ENCODE data around the gene ANXA7.

ANXA7 gene

DNA sequence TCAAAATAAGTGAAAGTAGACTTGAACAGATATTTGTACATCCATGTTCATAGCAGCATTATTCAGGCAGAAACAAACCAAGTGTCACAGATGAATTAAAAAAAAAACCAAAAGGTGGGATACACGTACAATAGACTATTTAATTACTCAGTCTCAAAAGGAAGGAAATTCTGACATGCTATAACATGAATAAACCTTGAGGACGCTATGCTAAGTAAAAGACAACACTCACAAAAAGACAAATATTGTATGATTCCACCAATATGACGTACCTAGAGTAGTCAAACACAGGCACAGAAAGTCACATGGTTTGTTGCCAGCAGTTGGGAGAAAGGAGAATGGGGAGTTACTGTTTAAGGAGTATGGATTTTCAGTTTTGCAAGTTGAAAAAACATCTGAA lies 37.2 kb downstream of the ANXA7 start:
- DNase-seq (ENCODE audit: low read depth): no peak
- TF ChIP-seq, protein P1, sequence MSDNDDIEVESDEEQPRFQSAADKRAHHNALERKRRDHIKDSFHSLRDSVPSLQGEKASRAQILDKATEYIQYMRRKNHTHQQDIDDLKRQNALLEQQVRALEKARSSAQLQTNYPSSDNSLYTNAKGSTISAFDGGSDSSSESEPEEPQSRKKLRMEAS (IDR thresholded peaks at IDR 0.05; ENCODE audit: low read depth, low read length): no peak
- TF ChIP-seq POLR2A (IDR thresholded peaks at IDR 0.05; ENCODE audit: extremely low read depth, insufficient read length) (no peak), MYC (IDR thresholded peaks at IDR 0.05; ENCODE audit: low read depth, low read length) (no peak)
- TF ChIP-seq, protein P2, sequence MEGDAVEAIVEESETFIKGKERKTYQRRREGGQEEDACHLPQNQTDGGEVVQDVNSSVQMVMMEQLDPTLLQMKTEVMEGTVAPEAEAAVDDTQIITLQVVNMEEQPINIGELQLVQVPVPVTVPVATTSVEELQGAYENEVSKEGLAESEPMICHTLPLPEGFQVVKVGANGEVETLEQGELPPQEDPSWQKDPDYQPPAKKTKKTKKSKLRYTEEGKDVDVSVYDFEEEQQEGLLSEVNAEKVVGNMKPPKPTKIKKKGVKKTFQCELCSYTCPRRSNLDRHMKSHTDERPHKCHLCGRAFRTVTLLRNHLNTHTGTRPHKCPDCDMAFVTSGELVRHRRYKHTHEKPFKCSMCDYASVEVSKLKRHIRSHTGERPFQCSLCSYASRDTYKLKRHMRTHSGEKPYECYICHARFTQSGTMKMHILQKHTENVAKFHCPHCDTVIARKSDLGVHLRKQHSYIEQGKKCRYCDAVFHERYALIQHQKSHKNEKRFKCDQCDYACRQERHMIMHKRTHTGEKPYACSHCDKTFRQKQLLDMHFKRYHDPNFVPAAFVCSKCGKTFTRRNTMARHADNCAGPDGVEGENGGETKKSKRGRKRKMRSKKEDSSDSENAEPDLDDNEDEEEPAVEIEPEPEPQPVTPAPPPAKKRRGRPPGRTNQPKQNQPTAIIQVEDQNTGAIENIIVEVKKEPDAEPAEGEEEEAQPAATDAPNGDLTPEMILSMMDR (IDR thresholded peaks at IDR 0.05; ENCODE audit: low read depth, low read length): no peak

DNA sequence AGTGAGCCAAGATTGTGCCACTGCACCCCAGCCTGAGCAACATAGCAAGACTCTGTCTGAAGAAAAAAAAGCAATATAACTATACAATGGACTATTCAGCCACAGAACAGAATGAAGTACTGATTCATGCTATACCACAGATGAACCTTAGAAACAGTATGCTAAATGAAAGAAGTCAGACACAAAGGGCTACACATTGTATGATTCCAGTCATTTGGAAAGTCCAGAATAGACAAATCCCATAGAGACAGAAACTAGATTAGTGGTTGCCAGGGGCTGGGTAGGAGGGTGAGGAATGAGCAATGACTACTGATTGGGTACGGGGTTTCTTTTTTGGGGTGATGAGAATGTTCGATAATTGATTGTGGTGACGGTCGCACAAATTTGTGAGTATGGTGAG lies 45.6 kb downstream of the ANXA7 start:
- TF ChIP-seq, protein P2 (IDR thresholded peaks at IDR 0.05; ENCODE audit: low read depth, low read length): no peak
- TF ChIP-seq POLR2A (IDR thresholded peaks at IDR 0.05; ENCODE audit: extremely low read depth, insufficient read length) (no peak), MYC (IDR thresholded peaks at IDR 0.05; ENCODE audit: low read depth, low read length) (no peak)
- TF ChIP-seq, protein P1 (IDR thresholded peaks at IDR 0.05; ENCODE audit: low read depth, low read length): no peak
- no peak overlapping the region for H3K4me3 ChIP-seq (ENCODE audit: low read depth, low read length)
- no peak for DNase-seq (ENCODE audit: low read depth)

More for the DNA sequence above, 37.2 kb downstream of the ANXA7 start:
- no peak overlapping the region for H3K4me3 ChIP-seq (ENCODE audit: low read depth, low read length)

DNA sequence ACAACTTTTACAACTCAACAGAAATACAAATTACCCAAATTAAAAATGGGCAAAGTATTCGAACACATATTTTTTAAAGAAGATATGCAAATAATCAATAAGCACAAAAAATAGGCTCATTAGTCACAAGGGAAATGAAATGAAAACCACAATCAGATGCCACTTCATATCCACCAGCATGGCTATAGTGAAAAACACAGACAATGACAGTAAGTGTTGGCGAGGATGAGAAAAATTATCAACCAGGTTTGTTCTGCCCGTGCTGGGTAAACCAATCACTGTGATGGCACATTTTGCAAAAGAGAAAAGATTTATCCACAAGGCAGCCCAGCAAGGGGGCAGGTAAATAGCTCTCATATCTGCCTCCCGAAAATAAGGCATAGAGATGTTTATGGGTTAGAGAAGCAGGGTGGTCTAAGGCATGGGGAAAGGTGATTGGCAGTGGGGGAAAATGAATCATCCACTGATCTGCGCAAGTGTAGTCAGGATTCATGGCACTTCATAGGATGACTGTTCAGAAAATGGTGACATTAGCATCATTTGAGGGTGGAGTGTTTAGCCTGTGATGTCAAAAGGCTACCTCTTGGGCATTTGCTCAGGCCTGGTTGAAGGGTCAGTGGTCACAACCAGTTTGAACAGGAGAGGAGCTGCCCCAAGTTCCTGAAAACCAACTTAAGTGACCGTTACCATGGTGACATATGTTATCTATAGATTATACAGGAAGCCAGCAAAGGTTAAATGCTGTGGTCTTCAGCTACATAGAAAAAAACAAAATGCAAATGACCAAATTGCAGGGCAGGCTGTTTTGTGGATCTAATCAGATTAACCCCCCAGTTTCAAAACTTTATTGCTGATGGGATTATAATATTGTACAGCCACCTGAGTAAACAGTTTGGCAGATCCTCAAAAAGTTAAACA lies 47.2 kb downstream of the ANXA7 start:
- peak; percentile 20 for DNase-seq (ENCODE audit: low read depth)
- no peak for TF ChIP-seq POLR2A (IDR thresholded peaks at IDR 0.05; ENCODE audit: extremely low read depth, insufficient read length)
- TF ChIP-seq MYC (IDR thresholded peaks at IDR 0.05; ENCODE audit: low read depth, low read length): no peak
- TF ChIP-seq, protein P1 (IDR thresholded peaks at IDR 0.05; ENCODE audit: low read depth, low read length): no peak
- TF ChIP-seq, protein P2 (IDR thresholded peaks at IDR 0.05; ENCODE audit: low read depth, low read length): no peak
- H3K4me3 ChIP-seq (ENCODE audit: low read depth, low read length): no peak overlapping the region

DNA sequence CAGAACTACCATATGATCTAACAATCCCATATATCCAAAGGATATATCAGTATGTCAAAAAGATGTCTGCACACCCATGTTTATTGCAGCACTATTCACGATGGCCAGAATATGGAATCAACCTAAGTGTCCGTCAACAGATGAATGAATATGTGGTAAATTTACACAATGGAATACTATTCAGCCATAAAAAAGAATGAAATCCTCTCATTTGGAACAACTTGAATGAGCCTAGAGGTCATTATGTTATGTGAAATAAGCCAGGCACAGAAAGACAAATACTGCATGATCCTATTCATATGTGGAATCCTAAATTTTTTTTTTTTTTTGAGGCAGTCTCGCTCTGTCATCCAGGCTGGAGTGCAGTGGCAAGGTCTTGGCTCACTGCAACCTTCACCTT lies 48.9 kb downstream of the ANXA7 start:
- no peak overlapping the region for H3K4me3 ChIP-seq (ENCODE audit: low read depth, low read length)
- no peak for DNase-seq (ENCODE audit: low read depth)
- no peak for TF ChIP-seq MYC (IDR thresholded peaks at IDR 0.05; ENCODE audit: low read depth, low read length)
- TF ChIP-seq, protein P1 (IDR thresholded peaks at IDR 0.05; ENCODE audit: low read depth, low read length): no peak
- TF ChIP-seq POLR2A (IDR thresholded peaks at IDR 0.05; ENCODE audit: extremely low read depth, insufficient read length): no peak
- TF ChIP-seq, protein P2 (IDR thresholded peaks at IDR 0.05; ENCODE audit: low read depth, low read length): no peak

DNA sequence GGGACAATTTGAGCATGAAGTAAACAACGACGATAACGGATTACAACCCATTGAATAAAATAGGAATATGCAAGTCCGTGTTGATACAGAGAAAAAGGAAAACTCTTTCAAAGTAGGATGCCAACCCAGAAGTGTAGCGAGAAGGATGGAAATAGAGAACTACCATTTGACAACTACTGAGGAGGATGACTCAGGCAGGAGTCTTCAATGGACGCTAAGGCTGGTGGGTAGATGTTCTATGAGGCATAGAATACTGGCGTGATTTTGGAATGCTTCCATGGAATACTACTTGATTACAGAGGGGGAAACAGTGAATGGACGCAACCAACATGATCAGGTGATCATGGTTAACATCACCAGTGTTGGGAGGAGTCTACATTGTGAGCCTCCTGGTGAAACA lies 54.4 kb downstream of the ANXA7 start:
- DNase-seq (ENCODE audit: low read depth): no peak
- TF ChIP-seq POLR2A (IDR thresholded peaks at IDR 0.05; ENCODE audit: extremely low read depth, insufficient read length) (no peak), MYC (IDR thresholded peaks at IDR 0.05; ENCODE audit: low read depth, low read length) (no peak)
- TF ChIP-seq, protein P2 (IDR thresholded peaks at IDR 0.05; ENCODE audit: low read depth, low read length): no peak
- TF ChIP-seq, protein P1 (IDR thresholded peaks at IDR 0.05; ENCODE audit: low read depth, low read length): no peak
- H3K4me3 ChIP-seq (ENCODE audit: low read depth, low read length): no peak overlapping the region
